TTC549 (cell line): ENCODE measurements around the gene BEND3.
"Not testable (repeated sequence)": the region's sequence is repeated elsewhere in the genome, so short reads cannot be mapped to it uniquely, and the experiment has no call there.

Source experiments
- FAIRE-seq: peaks from 2 replicates; lab custom pipeline; 2012; peaks lifted over from hg19 to GRCh38; lab: Jason Lieb, UNC

The BEND3 gene

GRCh38 chr6:107114926-107115694 lies at the start of gene BEND3:
Gene BEND3, minus strand, starts transcription at chr6:107115515. Its CDS starts 16,230 bp downstream, at chr6:107099285.
- FAIRE-seq: no peak

GRCh38 chr6:107164299-107164698 lies 49.0 kb upstream of the BEND3 start:
- FAIRE-seq: not testable (repeated sequence)

- FAIRE-seq: no peak
Observed at GRCh38 chr6:107161521-107161920, 46.2 kb upstream of the BEND3 start.

GRCh38 chr6:107156617-107157016 lies 41.3 kb upstream of the BEND3 start:
- FAIRE-seq: no peak

GRCh38 chr6:107154801-107155160 lies 39.5 kb upstream of the BEND3 start:
- FAIRE-seq: no peak

GRCh38 chr6:107154131-107154800 lies 39.0 kb upstream of the BEND3 start:
- FAIRE-seq: no peak

- FAIRE-seq: no peak
Observed at GRCh38 chr6:107152638-107153430, 37.5 kb upstream of the BEND3 start.

- no peak for FAIRE-seq
Observed at GRCh38 chr6:107144666-107145065, 29.4 kb upstream of the BEND3 start.

- FAIRE-seq: no peak
Observed at GRCh38 chr6:107144014-107144413, 28.7 kb upstream of the BEND3 start.

GRCh38 chr6:107140581-107140980 lies 25.3 kb upstream of the BEND3 start:
- FAIRE-seq: no peak

- not testable (repeated sequence) for FAIRE-seq
Observed at GRCh38 chr6:107136324-107136723, 21.0 kb upstream of the BEND3 start.

- FAIRE-seq: not testable (repeated sequence)
Observed at GRCh38 chr6:107135048-107135680, 19.8 kb upstream of the BEND3 start.

- FAIRE-seq: no peak
Observed at GRCh38 chr6:107132330-107132954, 17.1 kb upstream of the BEND3 start.

- no peak for FAIRE-seq
Observed at GRCh38 chr6:107129370-107129925, 14.1 kb upstream of the BEND3 start.

GRCh38 chr6:107128577-107128976 lies 13.3 kb upstream of the BEND3 start:
- no peak for FAIRE-seq

- FAIRE-seq: no peak
Observed at GRCh38 chr6:107128175-107128574, 12.9 kb upstream of the BEND3 start.

GRCh38 chr6:107125771-107126170 lies 10.5 kb upstream of the BEND3 start:
- no peak for FAIRE-seq

GRCh38 chr6:107124934-107125348 lies 9.6 kb upstream of the BEND3 start:
- FAIRE-seq: no peak

GRCh38 chr6:107123501-107123900 lies 8.2 kb upstream of the BEND3 start:
- no peak for FAIRE-seq

GRCh38 chr6:107122748-107123147 lies 7.4 kb upstream of the BEND3 start:
- FAIRE-seq: no peak

- FAIRE-seq: no peak
Observed at GRCh38 chr6:107121964-107122495, 6.7 kb upstream of the BEND3 start.
